GM21825 (cell line): ENCODE measurements around the gene CNTNAP5.

Experiments
- ATAC-seq: cut with Tn5 transposase; IDR thresholded peaks from one replicate; pipeline ENCODE4 v1.9.1; 2021; ENCODE audit warnings: mild to moderate bottlenecking, moderate library complexity; ENCODE audit not compliant: unreplicated experiment

CNTNAP5 gene

GRCh38 chr2:124959581-124959980, 934.5 kb downstream of the CNTNAP5 start:
- no peak for ATAC-seq

GRCh38 chr2:124961132-124961531, 936.0 kb downstream of the CNTNAP5 start:
- ATAC-seq, result no peak
